Measurements from ENCODE around the gene CCDC154.
"Not testable (repeated sequence)": the region's sequence is repeated elsewhere in the genome, so short reads cannot be mapped to it uniquely, and the experiment has no call there.

Gene CCDC154, protein sequence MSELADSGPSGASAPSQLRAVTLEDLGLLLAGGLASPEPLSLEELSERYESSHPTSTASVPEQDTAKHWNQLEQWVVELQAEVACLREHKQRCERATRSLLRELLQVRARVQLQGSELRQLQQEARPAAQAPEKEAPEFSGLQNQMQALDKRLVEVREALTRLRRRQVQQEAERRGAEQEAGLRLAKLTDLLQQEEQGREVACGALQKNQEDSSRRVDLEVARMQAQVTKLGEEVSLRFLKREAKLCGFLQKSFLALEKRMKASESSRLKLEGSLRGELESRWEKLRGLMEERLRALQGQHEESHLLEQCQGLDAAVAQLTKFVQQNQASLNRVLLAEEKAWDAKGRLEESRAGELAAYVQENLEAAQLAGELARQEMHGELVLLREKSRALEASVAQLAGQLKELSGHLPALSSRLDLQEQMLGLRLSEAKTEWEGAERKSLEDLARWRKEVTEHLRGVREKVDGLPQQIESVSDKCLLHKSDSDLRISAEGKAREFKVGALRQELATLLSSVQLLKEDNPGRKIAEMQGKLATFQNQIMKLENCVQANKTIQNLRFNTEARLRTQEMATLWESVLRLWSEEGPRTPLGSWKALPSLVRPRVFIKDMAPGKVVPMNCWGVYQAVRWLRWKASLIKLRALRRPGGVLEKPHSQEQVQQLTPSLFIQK

DNA sequence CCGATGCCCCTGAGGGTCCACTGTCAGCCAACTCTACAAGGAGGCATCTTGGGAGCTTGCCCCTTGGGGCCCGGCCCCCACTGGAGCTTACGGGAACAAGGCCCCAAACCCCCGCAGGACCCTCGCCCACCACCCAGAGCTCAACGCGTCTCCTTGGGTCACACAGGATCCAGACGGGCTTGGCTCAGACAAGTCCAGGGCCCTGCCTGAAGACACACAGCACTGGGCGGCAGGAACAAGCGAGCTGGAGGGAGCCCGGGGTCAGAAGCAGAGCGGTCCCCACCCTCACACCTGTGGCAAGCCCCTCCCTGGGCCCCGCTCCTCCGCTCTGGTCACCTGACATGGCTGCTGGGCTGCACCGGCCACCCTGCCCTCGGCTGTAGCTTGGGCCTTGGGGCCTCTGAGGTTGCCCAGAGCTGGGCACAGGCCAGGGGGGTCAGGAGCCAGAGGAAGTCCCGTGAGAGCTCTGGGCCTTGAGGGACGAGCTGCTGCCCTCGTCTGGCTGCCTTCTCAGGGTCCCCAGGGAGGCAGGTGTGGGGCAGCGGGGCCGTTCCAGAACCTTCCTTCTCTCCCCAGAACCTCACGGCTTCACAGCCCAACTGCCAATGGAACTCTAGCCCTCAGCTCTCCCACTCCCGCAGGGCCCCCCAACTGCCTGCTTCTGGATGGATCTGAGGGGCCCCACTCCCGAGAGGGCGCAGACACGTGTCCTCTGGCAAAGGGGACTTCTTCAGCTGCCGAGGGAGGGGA lies at the start of gene CCDC154:
CCDC154 (minus strand) TSS at position 577 of the 750 bp plus-strand sequence; CDS start at position 343, 234 bp downstream.
- no peak for DNase-seq
- intact Hi-C loops (cut with DNase I): no loop called here

DNA sequence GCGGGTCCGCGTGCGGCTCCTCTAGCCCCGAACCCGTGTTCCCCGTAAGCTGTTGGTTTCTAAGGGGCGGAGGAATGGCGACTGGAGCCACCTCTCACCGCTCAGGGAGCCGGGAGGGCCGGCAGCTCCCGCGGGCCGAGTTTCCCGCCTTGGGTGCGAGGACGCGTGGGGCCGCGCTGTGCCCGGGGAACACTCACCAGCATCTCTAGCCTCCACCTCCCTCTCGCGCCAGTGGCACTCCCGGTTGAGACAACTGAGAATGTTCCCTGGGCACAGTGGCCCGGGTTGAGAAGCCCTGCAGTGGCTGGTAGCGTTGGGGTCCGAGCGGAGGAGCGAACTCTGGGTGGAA lies 49.4 kb upstream of the CCDC154 start:
- no peak for DNase-seq
- intact Hi-C loops (cut with DNase I): loop anchor here (10.0 kb wide), 1 partner anchor 121 kb away; the partner anchor contains the start of genes CRAMP1 and IFT140

DNA sequence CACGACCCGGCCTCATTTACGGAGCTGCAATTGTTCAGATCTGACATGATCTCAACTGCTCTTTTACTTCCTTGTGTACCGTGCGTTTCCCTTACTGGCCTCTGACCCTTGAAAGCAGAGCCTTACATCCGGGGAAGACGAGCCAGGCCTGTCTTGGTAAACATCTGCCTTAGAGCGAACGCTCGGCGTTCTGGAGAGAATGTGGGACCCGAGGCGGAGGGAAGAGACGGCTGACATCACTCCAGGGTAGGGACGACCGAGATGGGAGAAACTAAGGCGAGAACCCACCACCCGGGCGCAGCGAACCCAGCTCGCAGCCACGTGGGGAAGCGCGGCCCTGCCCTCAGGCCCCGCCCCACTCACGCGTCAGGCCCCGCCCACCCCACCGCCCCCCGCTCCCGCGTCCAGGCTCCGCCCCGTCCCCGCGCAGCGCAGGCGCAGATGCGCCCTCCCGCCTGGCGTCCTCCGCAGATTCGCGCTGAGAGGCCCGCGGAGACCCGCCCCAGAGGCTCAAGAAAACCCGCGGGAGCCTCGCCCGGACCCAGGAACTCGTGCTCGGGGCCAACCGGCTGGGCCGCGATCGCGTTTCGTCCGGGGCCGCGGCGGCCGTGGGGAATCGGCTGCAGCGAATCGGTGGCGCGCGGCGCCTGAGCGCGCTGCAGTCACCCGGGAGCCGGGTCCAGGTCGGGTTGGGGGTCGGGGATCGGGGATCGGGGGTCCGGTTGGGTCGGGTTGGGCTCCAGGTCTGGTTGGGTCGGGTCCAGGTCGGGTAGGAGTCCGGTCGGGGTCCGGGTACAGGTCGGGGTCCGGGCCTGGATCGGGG lies 48.8 kb upstream of the CCDC154 start, which contains the start of gene TELO2:
TELO2 (plus strand) TSS at position 438 of the 823 bp plus-strand sequence. CDS start 922 bp downstream, outside the sequence.
- DNase-seq: peak; percentile 69 to 97 (median 77)
- intact Hi-C loops (cut with DNase I): loop anchor here (10.0 kb wide), 1 partner anchor 122 kb away; the partner anchor contains the start of genes CRAMP1 and IFT140

DNA sequence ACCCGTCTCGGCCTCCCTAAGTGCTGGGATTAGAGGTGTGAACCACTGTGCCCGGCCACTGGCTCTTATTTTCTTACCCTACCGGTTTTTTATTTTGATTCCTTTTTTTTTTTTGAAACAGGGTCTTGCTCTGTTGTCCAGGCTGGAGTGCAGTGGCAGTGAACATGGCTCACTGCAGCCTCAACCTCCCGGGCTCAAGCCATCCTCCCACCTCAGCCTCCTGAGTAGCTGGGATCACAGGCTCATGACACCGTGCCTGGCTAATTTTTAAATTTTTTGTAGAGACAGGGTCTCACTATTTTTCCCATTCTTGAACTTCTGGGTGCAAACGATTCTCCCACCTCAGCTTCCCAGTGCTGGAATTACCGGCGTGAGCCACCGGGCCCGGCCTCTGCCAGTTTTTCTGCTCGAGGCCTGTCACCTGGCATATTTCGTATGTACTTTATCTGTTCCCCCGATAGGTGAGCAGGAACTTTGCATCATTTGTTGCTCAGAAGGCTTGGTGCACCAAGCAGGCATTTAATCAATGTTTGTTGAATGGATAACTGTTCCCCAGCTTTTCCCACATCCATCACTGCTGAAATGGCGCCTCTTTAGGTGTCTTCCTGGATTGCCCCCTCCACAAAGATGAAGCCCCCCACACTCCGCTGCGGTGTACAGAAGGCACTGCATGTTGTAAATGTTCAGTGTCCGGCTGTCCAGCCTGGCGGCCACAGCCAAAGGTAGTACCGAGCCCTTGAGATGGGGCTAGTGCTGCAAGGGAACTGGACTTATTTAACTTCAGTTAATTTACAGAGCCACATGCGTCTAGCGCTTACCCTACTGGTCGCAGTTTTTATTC lies 47.9 kb upstream of the CCDC154 start:
- intact Hi-C loops (cut with DNase I): loop anchor here (10.0 kb wide), 1 partner anchor 122 kb away; the partner anchor contains the start of genes CRAMP1 and IFT140
- peak in 1 of 10 donors; percentile 63 for DNase-seq

DNA sequence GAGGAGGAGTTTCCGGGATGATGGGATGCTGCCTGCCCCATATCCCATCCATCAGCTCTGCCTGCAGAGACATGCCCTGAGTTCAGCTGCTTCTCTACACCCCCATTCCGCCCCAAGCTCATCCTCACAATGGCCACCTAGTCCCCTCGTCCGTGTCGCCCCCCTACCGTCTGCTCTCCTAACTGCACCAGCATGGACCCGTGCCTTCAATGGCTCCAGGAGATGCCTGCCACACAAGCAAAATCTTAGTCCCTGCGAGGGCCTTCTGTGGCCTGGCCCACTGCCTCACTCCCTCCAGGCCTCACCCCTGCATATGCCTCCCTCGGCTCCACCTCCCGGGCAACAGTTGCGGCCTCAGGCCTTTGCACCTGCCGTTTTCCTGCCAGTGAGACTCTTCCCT lies 47.0 kb upstream of the CCDC154 start:
- no peak for DNase-seq
- intact Hi-C loops (cut with DNase I): loop anchor here (10.0 kb wide), 1 partner anchor 123 kb away; the partner anchor contains the start of genes CRAMP1 and IFT140

DNA sequence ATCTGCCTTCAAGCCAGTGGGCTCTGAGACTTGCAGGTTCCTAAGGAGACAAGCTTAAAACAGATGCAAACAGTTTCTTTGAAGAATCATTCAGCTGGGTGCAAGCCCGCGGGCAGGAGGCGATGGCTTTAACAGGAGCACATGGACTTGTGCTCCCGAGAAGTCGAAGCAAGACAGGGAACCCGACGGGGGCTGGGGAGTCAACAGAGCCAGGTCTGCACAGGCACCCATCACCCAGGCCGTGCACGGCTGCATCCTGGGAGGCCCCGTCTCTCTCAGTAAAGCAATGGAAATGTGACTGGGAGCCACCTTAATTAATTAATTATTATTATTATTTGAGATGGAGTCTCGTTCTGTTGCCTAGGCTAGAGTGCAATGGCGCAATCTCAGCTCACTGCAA lies 44.7 kb upstream of the CCDC154 start:
- DNase-seq: no peak
- intact Hi-C loops (cut with DNase I): no loop called here

DNA sequence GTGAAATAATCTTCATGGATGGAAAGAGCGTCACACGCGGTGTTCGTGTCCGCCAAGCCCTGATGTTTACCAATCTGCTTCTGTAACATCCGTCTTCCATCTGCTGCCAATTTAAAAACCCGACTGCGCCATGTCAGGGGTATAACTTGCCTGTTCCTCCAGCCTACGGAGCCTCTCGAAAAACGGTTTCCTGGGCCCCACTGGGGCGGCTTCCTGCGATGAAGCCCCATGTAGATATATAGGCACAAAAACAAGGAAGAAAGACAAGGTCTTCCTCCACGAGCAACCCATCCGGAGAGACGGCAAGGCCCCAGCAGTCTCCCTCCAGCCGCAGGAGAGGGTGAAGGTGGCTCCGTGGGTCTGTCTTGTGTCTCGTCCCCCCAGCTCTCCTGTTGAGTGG lies 44.3 kb upstream of the CCDC154 start, which contains the start of gene PTX4:
PTX4 (minus strand) TSS at position 326 of the 400 bp plus-strand sequence; CDS start at position 291, 35 bp downstream.
- intact Hi-C loops (cut with DNase I): no loop called here
- DNase-seq: no peak

DNA sequence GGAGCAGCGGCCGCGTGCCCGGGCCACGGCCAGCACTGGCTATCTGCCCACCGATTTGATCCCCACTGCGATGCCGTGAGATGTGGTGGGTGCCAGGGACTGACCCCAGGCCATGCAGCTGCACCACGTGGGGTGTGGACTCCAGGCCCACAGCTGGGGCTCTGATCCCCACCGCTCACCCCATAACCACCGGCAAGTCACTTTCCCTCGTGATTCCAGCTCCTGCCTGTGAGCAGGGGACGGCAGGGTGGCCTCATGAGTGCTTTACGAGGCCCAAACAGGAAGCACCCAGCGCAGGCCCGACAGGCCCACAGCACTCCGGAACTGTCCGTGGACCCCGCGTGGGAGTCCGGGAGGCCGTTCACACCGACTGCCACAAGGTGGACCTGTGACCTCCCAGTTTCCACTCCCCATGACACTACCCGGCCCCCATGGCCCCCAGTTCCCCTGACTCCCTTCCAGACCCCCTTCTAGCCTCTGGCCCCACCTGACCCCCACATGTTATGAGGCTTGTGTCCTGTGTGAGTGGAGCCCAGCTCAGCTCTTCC lies 43.8 kb upstream of the CCDC154 start:
- intact Hi-C loops (cut with DNase I): no loop called here
- no peak for DNase-seq

DNA sequence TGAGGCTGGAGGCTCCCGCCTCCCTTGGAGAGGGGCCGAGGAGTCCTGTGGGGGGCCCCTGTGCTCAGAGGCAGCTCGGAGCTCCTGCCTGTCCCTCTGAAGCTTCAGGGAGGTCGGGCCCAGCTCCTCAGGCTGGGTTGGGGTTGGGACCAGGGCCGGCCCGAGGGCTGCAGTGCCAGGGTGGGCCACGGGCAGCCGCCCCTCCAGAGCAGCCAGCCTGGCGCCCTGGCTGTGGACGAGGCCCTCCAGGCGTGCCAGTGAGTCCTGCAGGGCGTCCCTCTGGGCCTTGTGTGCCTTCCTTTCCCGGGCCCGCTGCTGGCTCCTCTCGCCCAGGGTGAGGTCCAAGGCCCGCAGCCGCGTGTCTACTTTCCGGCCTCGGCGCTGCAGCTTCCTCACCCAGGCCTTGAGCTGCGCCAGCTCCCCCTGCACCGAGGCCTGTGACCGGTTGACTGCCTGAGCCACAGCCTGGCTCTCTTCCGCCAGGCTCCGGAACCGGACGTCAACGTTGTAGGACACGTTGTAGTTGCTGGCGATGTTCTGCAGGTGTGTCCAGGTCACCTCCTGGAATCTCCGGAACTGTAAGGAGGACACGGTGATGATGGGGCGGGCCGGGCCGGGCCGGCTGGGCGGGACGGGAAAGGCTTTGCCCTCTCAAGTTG lies 43.2 kb upstream of the CCDC154 start:
- intact Hi-C loops (cut with DNase I): no loop called here
- peak in 1 of 10 donors; percentile 76 for DNase-seq

DNA sequence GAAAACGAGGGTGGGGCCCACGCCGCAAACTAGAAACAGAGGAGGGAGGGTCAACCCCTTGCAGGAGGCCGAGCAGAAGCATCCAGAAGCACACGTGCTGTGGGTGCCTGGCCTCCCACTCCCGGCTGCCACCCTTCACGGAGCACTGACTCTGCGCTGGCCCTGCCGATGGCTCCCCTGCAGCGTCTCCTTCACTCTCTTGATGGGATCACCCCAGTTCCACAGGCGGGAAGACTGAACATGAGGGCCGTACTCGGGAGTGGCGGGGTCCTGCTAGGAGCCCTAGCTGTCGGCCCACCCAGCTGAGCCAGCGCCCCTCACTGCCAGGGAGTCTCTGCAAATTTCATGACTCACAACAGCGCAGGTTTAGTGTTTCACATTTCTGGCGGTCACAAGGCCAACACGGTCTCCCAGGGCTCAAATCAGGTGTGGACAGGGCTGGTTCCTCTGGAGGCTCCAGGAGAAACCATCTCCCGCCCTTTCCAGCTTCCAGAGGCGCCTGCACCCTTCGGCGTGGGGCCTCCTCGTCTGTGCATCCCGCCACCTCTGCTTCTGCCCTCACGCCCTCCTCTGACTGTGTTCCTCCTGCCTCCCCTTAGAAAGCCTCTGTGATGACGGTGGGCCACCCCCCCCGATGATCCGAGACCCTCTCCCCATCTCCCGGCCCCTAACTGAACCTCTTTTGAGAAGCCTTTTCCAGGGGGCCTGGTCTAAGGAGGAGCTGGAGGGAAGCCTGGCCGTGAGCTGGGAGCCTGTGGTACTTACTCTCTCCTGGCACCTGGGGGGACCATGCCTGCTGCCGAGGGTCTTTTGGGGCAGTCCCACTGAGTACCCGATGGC lies 42.4 kb upstream of the CCDC154 start:
- intact Hi-C loops (cut with DNase I): no loop called here
- DNase-seq: no peak

DNA sequence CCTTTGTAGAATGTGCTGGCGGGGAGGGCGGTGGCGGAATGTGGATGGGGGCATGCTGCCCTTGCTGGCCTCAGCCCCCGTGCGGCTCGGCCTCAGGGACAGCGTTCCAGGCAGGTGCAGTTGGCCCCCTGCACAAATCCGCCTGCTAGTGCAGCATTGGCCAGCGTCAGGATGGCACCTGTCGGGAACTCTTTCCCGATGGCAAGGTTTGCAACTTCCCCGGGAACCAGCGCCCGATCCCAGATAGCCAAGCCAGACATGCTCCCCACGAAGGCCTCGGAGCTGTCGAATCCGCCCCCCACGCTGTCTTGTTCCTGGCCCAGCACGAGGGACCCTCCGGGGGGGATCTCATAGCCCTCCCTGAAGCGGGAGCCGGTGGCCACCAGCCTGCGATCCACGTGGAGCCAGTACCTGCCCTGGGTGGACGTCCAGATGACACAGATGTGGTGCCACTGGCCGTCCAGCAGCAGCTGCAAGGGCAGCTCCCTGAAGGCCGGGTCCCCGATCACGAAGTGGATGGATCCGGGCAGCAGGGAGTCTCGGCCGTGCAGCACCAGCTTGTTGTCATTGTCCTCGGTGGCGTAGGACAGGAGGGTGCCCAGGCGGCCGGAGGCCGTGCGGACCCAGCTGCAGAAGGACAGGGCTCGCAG lies 41.6 kb upstream of the CCDC154 start:
- DNase-seq: peak in 1 of 10 donors; percentile 80

DNA sequence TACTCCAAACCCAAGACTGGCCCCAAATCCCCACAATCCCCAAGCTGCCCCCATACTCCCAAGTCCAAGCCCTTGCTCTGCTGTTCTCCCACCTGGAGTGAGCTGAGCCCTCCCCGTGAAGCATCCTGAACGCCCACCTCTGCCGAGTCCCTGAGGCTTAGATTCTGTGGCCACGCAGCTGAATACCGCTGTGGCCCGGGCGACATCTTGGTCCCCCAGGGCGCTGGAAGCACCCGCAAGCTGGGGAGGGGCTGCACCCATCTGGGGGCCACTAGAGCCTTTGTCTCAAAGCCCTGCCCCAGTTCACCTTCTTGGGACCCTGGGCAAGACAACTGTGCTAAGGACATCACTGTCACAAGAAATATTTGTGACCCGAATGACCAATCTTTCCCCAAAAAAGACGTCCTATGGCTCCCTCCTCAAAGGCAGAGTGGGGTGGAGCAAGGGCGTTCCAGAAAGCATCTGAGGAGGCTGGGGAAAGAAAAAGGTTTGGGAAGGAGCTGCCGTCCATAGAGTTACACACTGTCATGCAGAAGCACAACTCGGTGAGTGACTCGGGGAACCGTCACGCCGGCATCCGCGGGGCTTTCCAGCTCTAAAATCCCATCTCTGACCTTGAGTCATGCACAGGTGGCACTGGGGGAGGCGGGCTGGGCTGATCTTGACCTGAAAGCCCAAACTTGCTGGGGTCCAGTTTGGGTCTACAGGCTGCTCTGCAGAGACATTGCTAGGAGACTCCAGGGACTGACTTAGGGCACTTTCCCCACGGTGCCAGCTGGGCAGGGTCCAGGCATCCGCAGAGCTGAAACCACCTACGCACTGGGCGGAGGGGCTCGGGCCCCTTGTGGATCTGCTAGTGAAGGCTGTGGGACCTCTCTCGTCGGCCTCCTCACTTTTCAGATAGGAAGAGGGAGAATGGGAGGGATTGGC lies 37.8 kb upstream of the CCDC154 start:
- no peak for DNase-seq
- intact Hi-C loops (cut with DNase I): no loop called here

More for the DNA sequence above, 41.6 kb upstream of the CCDC154 start:
- intact Hi-C loops (cut with DNase I): no loop called here

DNA sequence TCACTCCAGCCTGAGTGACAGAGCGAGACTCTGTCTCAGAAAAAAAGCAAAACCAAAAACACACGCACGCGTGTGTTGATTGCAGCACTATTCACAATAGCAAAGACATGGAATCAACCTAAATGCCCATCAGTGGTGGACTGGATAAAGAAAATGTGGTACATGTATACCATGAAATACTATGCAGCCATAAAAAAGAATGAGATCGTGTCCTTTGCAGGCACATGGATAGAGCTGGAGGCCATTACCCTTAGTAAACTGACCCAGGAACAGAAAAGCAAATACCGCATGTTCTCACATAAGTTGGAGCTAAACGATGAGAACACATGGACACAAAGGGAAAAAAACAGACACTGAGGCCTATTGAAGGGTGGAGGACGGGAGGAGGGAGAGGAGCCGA lies 34.6 kb upstream of the CCDC154 start:
- intact Hi-C loops (cut with DNase I): not testable (repeated sequence)

DNA sequence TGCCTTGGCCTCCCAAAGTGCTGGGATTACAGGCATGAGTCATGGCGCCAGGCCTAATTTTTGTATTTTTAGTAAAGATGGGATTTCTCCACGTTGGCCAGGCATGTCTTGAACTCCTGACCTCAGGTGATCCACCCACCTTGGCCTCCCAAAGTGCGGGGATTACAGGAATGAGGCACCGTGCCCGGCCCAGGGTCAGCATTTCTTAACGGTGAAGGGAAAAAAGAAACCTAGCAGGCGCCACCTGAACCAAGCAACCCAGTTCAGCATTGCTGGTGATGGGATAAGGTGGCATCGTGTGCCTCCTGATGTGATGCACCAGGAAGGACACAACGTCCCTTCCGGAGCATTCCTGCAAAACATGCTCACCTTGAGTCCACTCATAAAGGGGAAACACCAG lies 32.7 kb upstream of the CCDC154 start:
- intact Hi-C loops (cut with DNase I): no loop called here
- DNase-seq: no peak

More for the DNA sequence above, 34.6 kb upstream of the CCDC154 start:
- DNase-seq: not testable (repeated sequence)

DNA sequence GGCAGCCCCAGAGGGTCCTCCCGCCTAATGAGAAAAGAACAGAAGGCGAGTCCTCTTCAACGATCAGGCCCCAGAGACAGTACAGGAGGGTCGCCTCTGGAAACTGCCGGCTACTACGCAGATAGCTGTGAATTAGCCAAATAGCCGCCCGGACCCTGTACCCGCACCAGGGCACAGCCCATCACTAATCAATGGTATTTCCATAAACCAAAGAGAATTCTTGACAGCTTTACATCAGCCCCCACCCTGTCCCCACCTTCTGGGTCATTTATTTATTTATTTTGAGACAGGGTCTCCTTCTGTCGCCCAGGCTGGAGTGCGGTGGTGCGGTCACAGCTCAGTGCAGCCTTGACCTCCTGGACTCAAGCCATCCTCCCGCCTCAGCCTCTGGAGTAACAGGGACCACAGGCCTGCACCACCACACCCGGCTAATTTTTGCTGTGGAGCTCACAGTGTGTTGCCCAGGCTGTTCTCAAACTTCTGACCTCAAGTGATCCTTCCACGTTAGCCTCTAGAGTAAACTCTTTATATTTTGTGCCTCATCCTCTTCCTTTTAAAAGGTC lies 31.3 kb upstream of the CCDC154 start:
- no peak for DNase-seq
- intact Hi-C loops (cut with DNase I): no loop called here

Data from posterior cingulate gyrus (tissue), 11 donors.